HT1080 (cell line): Measurements from ENCODE around the gene EXOC3L4. TPM values are rescaled to one million over a fixed set of nuclear protein-coding genes. Genes with fewer than 3 reads are reported as not detected.
A peak's percentile ranks its signal among the peaks of the same experiment; 100 is the strongest.

ENCODE experiments used
- DNase-seq: peaks from one replicate; pipeline ENCODE4 v3.0.0-alpha.2; 2015; ENCODE audit warnings: low read depth
- total RNA-seq: library from RNA; depleted of rRNA; stranded (reverse); fragments of >200 nt; shearing (Covaris generic); gene quantifications from 2 replicates; pipeline ENCODE4 v1.2.3, GENCODE V29; 2014

The EXOC3L4 gene
- total RNA-seq, 1 experiment from 2014 or later: not detected

DNA sequence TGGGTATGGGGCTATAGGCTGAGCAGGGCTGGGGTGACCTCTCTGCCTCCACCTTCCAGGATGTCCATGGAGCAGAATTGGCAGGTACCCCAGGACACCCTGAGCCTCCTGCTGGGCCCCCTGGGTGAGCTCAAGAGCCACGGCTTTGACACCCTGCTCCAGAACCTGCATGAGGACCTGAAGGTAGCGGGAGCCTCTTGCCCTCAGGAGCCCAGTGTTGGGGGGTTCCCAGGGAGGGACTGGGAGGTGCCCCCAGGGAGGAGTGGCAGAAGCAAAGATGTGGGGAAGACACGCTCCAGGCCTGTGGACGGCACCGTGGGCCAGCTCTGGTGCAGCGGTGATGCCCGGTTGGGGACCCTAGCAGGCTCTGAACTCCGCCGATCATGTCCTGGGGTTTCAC, 37.1 kb downstream of the EXOC3L4 start:
- DNase-seq: no peak

DNA sequence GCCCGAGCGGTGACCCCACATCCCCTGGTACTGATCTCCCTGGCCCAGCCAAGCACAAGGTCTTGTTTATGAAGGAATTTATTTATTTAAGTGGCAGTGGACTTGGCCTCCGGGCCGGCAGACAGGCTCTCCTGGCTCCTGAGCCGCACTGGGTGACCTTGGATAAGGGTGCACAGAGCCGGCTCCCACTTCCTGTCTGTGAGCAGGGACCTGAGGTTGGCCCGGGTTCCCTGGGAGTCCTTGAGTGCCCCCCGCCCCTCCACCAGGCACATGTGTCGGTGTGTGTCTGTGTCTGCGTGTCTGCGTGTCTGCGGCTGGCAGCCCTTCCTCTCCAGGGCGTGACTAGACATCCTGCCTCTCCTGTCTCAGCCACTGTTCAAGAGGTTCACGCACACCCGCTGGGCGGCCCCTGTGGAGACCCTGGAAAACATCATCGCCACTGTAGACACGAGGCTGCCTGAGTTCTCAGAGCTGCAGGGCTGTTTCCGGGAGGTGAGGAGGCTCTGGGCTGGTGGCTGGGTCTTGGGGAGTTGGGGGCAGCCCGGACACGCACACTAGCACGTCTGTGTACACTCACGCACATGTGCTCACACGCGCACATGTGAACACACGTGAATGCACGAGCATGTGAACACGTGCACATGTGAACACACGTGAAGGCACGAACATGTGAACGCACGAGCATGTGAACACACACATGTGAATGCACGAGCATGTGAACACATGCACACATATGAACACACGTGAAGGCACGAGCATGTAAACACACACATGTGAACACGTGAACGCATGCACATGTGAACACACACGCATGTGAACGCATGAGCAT, 38.1 kb downstream of the EXOC3L4 start:
- DNase-seq: no peak

DNA sequence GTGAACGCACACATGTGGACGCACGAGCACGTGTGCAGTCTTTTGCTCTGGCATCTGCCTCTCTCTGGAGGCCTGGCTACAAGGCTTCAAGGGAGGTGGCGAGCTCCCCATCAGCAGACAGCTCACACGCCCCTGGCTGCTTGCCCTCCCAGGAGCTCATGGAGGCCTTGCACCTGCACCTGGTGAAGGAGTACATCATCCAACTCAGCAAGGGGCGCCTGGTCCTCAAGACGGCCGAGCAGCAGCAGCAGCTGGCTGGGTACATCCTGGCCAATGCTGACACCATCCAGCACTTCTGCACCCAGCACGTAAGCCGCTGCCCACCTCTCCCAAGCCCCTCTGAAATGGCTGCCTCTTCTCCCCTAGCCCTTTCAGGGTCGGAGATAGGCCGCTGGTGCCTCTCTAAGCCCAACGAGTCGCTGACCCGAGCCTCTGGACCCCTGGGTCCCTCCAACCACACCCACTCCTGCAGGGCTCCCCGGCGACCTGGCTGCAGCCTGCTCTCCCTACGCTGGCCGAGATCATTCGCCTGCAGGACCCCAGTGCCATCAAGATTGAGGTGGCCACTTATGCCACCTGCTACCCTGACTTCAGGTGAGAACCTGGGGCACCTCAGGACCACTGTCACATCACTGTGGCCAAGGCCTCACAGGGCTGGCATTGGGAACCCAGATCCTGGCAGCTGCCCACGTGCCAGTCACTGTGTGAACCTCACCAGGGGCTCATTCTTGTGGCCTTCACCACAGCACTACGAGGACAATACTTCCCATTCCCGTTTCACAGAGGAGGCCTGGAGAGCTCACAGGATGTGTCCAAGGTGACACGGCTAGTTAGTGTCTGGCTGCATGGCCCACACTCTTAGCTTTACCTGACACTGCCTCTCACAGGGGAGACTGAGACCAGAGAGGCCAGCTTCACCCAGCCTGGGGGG, 39.0 kb downstream of the EXOC3L4 start:
- no peak for DNase-seq

DNA sequence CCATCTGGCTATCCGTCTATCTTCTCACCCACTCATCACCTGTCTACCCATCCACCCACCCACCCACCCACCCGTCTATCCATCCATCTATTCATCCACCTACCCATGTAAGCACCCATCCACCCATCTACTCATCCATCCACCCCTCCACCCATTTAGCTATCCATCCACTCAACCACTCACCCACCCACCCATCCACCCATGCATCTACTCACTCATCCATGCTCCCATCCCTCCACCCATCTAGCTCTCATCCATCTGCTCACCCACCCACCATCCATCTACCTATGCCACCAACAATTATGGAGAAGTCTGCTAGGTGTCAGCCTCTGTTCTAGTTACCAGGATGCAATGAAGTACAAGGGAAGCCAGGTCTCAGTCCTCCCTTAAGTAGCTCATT, 39.9 kb downstream of the EXOC3L4 start:
- DNase-seq: no peak

DNA sequence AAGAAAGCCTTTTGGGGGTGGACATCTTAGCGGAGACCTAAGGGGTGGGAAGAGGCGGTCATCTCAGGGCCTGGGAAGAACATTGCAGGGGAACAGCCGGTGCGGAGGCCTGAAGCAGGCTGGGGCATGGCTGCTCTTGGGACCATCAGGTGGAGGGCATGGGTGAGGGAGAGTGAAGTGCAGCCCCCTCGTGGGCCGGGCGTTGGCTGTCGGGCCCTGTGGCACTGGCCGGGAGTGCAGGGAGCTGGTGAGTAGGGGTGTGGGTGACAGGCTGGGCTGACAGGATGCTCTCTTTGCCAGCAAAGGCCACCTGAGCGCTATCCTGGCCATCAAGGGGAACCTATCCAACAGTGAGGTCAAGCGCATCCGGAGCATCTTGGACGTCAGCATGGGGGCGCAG, 40.4 kb downstream of the EXOC3L4 start:
- no peak for DNase-seq

DNA sequence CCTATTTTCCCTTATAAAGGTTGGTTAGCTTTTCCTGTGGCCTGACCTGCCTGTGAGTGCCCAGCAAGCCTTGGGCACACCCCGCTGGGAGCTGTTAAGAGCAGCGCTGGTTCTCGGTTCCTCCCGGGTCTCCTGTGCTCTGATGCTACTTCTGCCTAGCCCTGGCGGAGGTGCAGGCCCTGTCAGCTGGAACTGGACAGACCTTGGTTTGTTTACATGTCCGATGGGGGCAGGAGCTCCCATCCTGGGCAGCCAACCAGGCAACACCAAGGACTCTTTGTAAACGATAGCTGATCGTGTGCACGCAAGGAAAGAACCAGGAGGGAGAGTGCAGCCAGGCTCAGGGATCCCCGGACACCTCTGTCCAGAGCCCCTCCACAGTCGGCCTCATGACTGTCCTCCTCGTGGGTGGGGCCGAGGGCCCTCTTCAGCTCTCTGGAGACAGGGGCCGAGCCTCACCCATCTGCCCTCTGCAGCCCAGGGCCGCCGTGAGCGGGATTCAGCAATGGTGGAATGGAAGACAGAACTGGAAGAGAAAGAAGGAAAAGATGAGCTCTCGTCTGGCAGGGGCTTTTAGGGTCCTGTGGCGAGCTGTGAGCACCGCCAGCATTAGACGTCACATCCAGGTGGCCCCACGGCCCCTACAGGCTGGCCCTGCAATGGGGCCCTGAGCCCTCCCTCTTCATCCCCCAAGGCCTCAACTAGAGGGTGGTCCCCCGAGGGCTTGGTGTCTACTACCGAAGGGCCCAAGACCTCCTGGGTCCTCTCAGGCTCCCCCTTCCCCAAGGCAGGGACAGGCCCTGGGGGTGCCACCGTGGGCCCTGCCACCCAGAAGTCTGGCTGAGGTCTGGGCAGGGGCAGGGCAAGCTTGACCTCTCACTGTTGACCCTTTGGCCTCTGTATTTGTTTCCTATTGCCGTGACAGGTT, 41.1 kb downstream of the EXOC3L4 start:
- DNase-seq: no peak

DNA sequence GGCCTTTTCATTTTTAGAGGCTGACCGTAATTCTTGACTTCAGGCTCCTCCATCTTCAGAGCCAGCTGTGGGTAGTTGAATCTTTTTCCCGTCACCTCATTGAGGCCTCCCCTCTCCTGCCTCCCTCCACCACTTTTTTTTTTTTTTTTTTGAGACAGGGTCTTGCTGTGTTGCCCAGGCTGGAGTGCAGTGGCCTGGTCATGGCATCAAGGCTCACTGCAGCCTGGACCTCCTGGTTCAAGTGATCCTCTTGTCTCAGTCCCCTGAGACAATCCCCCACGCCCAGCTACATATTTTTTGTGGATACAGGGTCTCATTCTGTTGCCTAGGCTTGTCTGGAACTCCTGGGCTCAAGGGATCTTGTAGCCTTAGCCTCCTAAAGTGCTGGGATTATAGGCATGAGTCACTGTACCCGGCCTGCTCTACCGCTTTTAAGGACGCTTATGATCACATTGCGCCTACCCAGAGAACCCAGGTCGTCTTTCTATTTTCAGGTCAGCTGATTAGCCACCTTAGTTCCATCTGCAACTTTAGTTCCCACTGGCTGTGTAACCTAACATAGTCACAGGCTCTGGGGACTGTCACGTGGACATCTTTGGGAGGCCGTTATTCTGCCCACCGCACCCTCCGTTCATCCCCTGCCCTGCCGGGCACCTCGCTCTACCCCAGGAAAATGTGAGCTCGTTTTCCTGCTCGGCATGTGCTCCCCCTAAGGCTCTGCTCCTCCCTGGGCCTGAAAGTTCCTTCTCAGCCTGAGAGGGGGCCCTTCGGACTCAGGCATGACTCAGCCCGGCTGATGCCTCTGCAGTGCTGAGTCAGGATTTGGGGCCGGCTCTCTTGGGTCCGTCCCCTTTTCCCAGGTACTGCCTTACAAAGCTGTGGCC, 42.1 kb downstream of the EXOC3L4 start:
- peak; percentile 86 for DNase-seq

DNA sequence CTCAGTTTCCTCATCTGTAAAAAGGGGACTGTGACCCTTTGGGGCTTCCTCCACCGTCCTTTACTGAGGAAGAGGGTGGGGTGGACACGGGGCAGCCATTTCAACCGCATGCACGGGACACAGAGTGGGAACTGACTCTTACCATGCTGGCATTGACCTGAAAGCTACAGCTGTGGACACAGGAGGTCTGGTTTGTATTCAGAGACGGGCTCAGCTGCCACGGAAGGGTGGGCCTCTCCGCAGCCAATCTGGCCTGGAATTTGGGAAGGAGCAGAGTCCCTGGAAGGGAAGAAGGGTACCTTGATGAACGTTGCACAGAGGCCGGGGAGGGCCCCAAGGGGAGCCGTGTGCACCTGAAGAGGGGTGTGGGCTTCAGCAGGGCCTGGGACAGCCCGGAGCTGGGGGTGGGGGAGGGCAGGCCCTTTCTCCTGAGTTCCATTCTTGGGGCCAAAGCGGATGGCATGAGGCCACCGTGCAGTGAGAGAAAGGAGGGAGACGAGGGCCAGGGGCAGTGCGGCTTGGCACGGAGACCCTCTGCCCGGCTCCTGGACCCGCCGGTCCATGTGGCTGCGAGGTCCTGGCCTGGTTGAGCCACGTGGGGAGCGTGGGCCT, 43.3 kb downstream of the EXOC3L4 start:
- DNase-seq: no peak

DNA sequence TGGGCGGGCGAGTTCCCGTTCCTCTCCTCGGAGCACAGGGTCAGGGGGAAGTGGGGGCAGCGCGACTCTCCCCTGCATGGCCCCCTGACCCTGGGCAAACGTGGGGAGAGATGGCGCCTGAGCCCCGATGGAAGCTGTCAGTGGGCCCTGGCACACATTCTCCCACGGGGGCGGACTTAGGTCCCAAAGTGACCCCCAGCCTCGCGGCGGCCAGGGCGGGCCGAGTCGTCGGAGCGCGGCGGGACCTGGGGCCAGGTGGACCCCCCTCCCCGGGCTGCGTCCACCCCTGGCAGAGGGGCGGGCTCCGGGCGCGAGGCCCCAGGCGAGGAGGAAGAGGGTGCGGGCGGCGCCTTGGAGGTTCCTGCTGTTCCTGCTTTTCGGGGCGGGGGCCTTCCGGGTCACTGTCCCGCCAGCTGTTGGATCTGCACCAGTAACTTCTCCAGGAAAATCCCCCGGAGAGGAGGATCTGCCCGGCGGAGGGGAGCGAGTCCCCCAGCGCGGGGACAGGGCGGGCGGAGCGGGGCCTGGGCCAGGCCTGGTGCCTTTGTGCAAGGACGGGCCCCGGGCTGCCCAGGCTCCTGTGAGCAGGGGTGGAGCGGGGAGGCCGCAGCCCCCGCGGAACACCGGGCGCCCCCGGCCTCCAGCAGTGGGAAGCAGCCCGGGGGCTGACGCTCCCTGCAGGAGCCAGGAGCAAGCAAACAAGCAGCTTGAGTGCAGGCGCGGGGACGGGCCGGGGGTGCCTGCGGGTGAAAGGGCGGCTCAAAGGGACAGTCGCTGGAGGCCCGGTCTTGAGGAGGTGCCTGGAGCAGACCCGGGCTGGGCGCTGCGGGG, 44.0 kb downstream of the EXOC3L4 start:
- no peak for DNase-seq

DNA sequence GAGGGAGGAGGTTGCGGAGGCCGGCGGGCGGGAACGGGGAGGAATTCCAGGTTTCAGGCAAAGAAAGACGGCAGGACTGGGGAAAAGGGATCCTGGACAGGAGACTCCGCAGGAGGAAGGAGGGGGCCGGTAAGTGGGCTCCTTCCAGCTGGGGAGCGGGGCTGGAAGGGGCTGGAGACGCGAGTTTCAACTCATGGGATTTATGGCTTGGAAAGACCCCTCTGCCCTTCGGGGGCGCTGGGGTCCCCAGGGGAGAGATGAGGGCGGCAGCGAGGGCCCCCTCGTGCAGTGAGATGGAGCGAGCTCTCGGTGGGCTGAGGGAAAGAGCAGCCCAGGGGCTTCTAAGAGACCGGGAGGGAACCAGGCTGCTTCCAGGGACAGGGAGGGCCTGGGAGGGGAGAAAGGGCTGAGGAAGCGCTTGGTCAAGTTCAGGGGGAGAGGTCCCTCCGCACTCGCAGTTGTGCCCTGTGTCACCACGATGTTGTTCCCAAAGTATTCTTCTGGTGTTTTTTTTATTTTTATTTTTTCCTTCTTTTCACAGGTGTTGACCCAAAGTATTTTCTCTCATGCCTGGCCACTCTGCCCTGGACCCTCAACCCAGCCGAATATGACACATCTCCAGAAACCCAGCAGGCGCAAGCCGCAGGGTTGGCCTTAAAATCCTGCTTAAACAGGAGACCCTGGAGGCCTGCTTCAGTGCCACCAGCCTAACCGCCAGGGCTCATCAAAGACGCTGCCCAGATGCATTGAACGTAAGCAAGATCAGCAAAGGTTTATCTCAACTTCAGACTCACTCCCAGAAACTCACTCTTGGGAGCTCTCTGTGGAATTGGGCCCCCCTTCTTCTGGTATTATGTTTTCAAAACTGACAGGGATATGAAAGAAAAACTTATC, 44.9 kb downstream of the EXOC3L4 start:
- no peak for DNase-seq

DNA sequence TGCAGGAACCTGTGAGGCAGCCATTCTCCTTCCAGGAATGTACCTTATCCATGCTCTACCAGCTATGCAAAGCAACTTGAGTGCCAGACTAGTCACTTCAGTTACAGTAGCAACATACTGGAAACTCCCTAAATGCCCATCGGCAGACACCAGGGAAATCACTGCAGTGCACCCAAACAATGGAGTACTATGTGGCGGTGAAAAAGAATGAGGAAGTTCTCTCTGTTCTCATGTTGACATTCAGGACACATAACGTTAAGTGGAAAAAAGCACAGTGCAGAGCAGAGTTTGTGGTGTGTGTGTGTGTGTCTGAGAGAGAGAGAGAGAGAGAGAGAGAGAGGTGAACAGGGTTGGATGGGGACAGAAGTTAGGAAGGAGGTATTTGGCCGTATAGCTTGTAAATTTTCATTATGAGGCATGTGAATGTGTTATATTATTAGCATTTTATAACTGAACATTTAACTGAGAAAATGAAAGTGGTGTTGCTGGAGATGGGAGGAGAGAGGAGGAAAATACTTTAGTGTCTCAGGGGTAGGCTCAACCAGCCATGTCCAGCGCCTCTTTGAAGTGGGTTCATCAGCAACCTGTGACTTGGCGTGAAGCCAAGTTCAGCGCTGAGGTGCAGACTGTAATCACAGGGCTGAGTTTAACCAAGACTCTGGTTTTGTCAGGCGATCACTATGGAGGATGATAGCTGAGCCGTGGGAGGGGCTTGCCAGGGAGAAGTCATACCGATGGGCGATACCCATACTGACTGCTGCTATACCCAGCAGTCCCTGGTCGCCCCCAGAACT, 46.0 kb downstream of the EXOC3L4 start:
- DNase-seq: no peak

DNA sequence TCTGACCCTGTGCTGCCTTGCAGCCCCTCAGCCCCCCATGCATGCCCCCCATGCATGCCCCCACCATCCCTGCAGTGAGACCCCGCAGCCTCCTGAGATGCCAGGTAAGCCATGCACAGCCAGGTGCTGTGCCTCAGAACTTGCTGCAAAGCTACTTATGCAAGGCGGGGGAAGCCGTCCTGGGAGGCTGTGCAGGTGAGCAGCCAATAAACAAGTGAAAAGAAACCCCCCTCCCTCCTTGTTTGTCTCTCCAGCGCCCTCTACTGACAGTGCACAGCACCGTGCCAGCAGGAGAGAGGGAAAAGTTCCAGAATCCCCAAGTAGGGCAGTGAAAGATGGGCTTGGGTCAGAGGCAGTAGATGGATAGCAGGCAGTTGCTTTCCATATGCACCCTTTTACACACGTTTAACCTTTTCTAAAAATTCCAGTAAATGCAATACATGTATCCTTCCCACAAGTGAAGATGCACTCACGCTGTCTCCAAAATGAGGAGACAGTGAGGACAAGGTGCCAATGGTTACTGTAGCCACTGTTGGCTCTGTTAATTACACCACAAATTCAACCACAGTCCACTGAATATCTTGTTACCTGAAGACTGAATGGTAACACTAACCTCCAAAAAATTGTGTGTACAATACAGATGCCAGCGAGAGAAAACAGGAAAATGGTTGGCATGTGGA, 46.7 kb downstream of the EXOC3L4 start:
- no peak for DNase-seq

DNA sequence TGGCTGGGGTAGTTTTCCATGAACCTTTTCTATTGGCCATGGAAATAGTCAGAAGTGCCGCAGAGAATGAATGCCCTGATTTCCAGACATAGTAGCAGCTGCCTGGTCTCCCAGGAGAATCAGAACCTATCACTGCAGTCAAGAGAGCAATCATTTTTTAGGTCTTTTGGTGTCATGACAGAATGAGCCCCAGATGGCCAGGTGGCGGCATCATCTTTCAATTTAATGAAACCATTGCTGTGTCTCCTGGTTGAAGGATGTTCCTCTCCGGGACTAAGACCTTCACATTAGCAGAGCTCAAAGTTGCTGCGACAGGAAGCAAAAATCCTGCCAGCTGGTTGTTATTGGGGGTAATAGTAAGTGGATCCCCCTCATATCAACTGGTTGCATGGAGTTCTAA, 47.5 kb downstream of the EXOC3L4 start:
- no peak for DNase-seq

DNA sequence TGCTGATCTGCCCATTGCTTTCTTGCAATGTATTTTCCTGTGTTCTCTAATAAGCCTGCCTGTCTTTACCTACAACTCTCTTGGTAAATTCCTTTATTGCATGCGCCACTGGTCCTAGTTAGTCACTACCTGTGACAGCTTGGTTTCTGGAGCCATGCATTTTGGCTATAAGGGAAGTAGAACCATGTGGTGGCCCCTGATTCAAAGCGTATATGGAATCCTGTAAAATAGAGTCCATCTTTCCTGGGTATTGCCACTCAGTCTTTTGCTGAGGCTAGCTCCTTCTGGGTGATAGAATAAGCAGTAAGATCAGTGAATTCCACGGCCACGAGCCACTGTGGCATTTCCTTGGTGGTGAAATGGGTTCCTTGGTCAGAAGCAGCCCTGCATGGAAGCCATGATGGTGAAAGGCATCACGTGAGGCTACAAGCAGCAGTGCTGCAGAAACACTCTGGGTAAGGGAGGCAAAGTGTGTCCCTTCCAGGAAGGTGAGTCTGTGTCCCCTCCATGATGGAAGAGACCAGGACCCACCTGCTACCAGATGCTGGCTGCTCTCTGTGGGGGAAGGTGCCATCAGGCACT, 48.3 kb downstream of the EXOC3L4 start:
- DNase-seq: no peak

DNA sequence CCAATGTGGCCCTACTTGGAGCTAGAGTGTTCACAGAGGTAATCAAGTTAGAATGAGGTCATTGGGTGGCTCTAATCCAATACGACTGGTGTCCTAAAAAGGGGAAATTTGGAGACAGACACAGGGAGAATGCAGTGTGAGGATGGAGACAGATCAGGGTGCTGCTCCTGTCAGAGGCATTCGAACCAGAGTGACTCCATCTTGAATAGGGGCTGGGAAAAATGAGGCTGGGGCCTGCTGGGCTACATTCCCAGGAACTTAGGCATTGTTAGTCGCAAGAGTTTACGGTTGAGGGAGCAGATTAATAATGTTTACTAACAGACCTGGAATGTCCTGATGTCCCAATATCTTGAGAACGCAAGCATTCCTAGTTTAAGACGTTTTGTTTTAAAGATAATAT, 49.0 kb downstream of the EXOC3L4 start:
- no peak for DNase-seq

DNA sequence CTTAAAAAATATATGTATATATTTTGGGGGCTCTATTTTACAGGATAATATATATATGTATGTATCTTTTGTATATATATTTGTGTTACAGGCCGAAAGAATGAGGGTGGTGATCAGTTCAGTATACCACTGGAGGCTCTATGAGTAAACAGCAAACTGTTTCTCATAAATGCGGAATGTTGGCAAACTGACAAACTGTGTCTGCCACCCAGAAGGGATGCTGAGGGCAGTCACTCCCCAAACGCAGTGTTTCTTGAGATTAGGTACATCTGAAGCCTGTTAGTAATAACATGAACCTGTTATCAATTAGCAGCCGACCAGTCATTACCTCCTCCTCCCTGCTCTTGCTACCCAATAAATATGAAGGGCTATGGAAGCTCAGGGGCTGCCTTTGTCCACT, 49.6 kb downstream of the EXOC3L4 start:
- no peak for DNase-seq
